Endometrial microvascular endothelial cells (primary cell): ENCODE results near the gene ERN2. TPM values are rescaled to one million over a fixed set of nuclear protein-coding genes. Genes with fewer than 3 reads are reported as not detected.

Source experiments
- in situ Hi-C: cut with HindIII; loops from 2 replicates; pipeline ENCODE4 v1.10.0; 2017; ENCODE audit warnings: low sequenced_read_pairs, low pct_unique_long_range_greater_than_20kb; ENCODE audit errors: inconsistent ontology term
- total RNA-seq: library from RNA; depleted of rRNA; stranded (reverse); fragments of >200 nt; gene quantifications from one replicate; pipeline ENCODE4 v1.2.3, GENCODE V29; 2015; ENCODE audit errors: inconsistent ontology term

Gene ERN2
- total RNA-seq, 1 donor from 2014 or later = not detected

DNA sequence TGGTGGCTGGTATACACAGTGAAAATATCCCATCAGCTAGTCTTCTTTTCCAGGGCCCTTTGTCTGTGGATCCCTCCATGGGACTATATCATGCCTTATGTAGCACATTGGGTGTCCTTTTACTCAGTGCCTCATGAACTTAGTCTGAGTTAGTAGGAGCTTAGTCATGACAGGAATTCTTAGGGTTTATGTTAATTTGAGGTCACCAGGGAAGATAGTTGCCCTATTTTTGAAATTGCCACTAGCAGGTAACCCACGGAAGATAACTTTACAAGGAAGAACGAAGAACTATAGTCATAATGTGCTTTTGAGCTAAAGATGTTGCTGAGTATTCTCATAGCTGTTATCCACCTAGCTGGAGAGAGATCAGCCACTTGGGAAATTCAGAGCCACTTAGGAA, 49.1 kb downstream of the ERN2 start:
- in situ Hi-C loops = no loop called here

DNA sequence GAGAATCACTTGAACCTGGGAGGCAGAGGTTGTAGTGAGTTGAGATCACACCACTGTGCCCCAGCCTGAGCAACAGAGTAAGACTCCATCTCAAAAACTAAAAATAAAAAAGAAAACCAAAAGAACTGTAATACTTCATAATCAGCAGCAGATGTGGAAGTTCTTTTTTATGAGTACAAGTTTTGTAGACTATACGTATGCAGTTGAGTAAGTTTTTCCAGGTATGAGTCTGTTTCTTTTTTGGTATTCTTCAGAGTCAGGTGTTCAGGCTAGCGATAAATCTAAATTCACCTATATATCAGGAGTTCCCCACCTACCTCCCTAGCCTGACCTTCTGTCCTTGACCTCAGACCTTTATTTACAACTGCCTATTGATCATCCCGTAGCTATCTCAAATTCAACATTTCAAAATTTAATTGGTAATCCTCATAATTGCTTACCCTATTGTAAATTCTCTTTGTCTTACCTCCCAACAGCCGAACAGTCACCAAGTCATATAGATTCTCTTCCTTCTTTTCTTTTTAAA, 61.0 kb downstream of the ERN2 start:
- in situ Hi-C loops = no loop called here

DNA sequence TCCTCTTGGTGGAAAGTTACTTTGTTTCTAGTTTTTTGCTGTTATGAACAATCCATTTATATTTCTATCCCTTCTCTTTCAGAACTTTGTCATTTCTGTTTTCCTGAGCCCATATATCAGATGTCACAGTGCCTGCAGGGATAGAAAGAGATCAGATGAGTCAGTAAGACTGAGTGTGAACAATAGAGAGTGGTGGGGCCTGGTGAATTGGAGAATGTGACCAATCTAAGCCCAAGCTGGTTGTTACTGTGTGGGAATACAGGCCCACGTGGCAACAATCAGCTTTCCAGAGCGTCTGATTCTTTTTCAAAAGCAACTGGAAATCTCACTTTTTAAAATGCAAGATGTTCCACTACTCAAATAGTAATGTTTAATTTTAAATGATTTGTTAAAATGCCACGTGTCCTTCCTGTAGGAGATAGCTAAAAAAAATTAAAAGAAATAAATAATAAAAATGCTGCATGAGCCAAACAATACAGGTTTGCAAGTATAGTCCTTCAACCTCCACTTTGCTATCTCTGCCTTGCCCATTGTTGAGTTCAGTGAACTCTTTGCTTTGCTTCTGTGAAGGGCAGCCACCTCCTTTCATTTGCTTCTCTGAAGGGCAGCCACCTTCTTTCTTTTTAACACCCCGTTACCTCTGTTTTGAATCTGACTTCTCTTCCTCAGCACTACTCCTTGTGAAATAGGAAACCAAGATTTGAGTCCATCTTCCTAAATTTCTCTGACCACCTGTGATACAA, 62.2 kb downstream of the ERN2 start:
- in situ Hi-C loops = no loop called here

DNA sequence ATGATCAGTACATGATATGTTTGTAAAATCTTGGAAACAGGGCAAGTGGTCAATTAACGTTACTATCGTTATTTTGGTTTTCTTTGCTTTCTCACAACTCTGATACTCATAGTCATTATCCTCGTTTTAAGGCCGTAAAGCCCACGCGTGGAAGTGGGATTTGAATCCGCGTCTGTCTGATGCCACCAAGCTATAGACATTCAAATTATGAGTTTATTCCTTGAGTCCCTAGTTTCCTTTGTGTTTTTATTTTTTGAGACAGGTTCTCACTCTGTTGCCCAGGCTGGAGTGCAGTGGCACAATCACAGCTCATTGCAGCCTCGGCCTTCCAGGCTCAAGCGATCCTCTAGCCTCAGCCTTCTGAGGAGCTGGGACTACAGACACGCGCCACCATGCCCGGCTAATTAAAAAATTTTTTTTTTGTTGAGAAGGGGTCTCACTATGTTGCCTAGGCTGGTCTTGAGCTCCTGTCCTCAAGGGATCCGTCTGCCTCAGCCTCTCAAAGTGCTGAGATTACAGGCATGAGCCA, 70.7 kb downstream of the ERN2 start:
- in situ Hi-C loops = no loop called here

DNA sequence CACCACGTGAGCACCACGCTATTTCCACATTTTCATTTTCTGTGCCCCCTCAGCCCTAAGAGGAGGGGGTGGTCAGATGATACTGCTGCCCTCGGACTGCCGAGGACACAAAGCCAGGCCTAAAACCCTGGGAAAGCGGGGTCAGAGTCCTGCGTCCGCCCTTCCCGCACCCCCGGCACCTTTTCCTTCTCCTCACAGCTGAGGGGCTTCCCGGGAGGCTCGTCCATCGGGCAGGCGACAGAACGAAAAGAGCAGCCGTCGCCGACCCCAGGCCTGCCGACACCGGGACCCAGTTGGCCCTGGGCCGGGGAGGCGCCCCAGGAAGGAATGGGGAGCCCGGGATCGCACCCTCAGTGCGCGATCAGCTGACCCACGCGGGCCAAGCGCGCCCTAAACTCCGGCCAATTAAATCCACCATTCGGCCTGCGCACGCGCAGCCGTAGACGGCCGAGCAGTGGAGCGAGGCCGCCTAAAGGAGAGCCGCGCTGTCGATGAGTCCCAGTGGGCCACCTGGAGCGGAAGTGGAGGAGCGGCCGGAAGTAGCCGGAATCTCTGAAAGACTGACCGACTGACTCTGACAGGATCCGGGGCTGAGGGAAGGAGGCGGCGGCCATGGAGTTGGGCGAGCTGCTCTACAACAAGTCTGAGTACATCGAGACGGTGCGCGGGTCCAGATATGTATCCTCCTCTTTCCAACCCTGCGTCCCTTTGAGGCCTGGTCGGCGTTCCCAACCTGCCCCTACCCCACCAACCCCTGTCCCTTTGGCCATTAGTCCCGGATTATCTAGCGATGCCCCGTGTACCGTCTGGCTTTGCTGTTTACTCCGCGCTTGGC, 71.9 kb downstream of the ERN2 start, which contains the start of the genes DCTN5 and PALB2:
Gene DCTN5 (plus strand): TSS at position 536 of the 835 bp plus-strand sequence. CDS start 77 bp downstream, at position 613.
Gene PALB2 (minus strand): TSS at position 380 of the 835 bp plus-strand sequence. CDS start 153 bp downstream, at position 227.
- in situ Hi-C loops = no loop called here

DNA sequence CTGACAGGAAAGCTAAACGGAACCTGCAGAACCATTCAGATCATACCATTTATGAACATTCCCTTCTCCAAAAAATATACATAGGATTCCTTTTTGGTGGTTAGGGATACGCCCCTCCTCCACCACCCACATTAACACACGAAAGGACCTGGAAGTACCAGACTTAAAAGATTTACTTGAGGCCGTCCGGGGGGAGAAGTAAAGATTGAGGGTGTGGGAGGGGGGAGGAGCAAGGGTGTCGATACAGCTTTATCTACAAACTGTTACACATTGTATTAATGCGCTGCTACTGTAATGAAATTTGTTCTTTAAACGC, 72.4 kb downstream of the ERN2 start:
- in situ Hi-C loops = no loop called here

Other genes with a start within 250 kb of the ERN2 start
- 17.7 TPM for gene GGA2, start 202.7 kb downstream of the ERN2 start, total RNA-seq
- 16.9 TPM for gene EARS2, start 155.9 kb downstream of the ERN2 start, total RNA-seq
- gene UBFD1, start 155.5 kb downstream of the ERN2 start, total RNA-seq = 64.3 TPM
- gene NDUFAB1, start 116.9 kb downstream of the ERN2 start, total RNA-seq = 148 TPM
- gene PALB2, start 71.9 kb downstream of the ERN2 start, total RNA-seq = 11.3 TPM
- gene DCTN5, start 71.8 kb downstream of the ERN2 start, total RNA-seq = 75.9 TPM
- 120 TPM for gene PLK1, start 34.3 kb downstream of the ERN2 start, total RNA-seq
- not detected for gene CHP2, start 41.8 kb upstream of the ERN2 start, total RNA-seq
- gene PRKCB, start 122.8 kb upstream of the ERN2 start, total RNA-seq = not detected